HEK293T (cell line): Measurements from ENCODE around the gene TGM4.
"Not testable (repeated sequence)": the region's sequence is repeated elsewhere in the genome, so short reads cannot be mapped to it uniquely, and the experiment has no call there.

Source experiments
- BHLHE40 ChIP-seq: fragments of 450-650 bp; IDR thresholded peaks from 2 replicates; pipeline ENCODE4 v1.6.1; 2016; ENCODE audit warnings: mild to moderate bottlenecking, moderate library complexity, borderline replicate concordance
- CTBP1 ChIP-seq: fragments of 450-650 bp; IDR thresholded peaks from 2 replicates; pipeline ENCODE4 v1.6.1; 2016; ENCODE audit warnings: borderline replicate concordance
- FOXA1 ChIP-seq: fragments of 450-650 bp; IDR thresholded peaks from 2 replicates; pipeline ENCODE4 v1.6.1; 2016; ENCODE audit warnings: mild to moderate bottlenecking
- FOXK2 ChIP-seq: fragments of 450-650 bp; IDR thresholded peaks from 2 replicates; pipeline ENCODE4 v1.6.1; 2016; ENCODE audit warnings: mild to moderate bottlenecking
- FOXM1 ChIP-seq: fragments of 450-650 bp; IDR thresholded peaks from 2 replicates; pipeline ENCODE4 v1.6.1; 2017; ENCODE audit warnings: mild to moderate bottlenecking, borderline replicate concordance
- HDGF ChIP-seq: fragments of 450-650 bp; IDR thresholded peaks from 2 replicates; pipeline ENCODE4 v1.6.1; 2017; ENCODE audit warnings: antibody characterized with exemption, borderline replicate concordance
- L3MBTL2 ChIP-seq: fragments of 450-650 bp; conservative IDR thresholded peaks from 2 replicates; pipeline ENCODE4 v1.6.1; 2016; ENCODE audit warnings: mild to moderate bottlenecking
- LEF1 ChIP-seq: fragments of 450-650 bp; IDR thresholded peaks from 2 replicates; pipeline ENCODE4 v1.6.1; 2017; ENCODE audit warnings: mild to moderate bottlenecking, borderline replicate concordance
- SP1 ChIP-seq: fragments of 450-650 bp; IDR thresholded peaks from 2 replicates; pipeline ENCODE4 v1.6.1; 2017
- SUZ12 ChIP-seq: fragments of 450-650 bp; IDR thresholded peaks from 2 replicates; pipeline ENCODE4 v1.6.1; 2016; ENCODE audit warnings: mild to moderate bottlenecking
- TARDBP ChIP-seq: fragments of 450-650 bp; IDR thresholded peaks from 2 replicates; pipeline ENCODE4 v1.6.1; 2016
- ZNF384 ChIP-seq: fragments of 450-650 bp; IDR thresholded peaks from 2 replicates; pipeline ENCODE4 v1.6.1; 2016

- not testable (repeated sequence) for TF ChIP-seq ZNF384, CTBP1, SUZ12, LEF1, HDGF, TARDBP, SP1, L3MBTL2, FOXM1, FOXK2, BHLHE40, FOXA1
These were observed 17.7 kb upstream of the TGM4 start for GRCh38 chr3:44856663-44857062.
